Mesendoderm (in vitro differentiated cells): ENCODE results near the gene RNF121.

Source experiments
- DNase-seq: peaks from one replicate; pipeline ENCODE4 v3.0.0; 2013
- H2AK5ac ChIP-seq: 2 replicates; pipeline ENCODE4 v1.6.1; 2013; ENCODE audit warnings: low read length, inconsistent platforms
- H2BK120ac ChIP-seq: 2 replicates; pipeline ENCODE4 v1.6.1; 2013; ENCODE audit warnings: low read depth, mild to moderate bottlenecking, low read length, moderate library complexity, mixed read lengths
- H2BK15ac ChIP-seq: replicated peaks from 2 replicates; pipeline ENCODE4 v1.6.1; 2013; ENCODE audit warnings: low read depth, mild to moderate bottlenecking, moderate library complexity
- H2BK5ac ChIP-seq: 2 replicates; pipeline ENCODE4 v1.6.1; 2013; ENCODE audit warnings: low read length, inconsistent platforms
- H3K18ac ChIP-seq: 2 replicates; pipeline ENCODE4 v1.6.1; 2013; ENCODE audit warnings: mild to moderate bottlenecking, low read length, mixed read lengths
- H3K23ac ChIP-seq: one replicate; pipeline ENCODE4 v1.6.1; 2013; ENCODE audit warnings: low read length
- H3K27ac ChIP-seq: 2 replicates; pipeline ENCODE4 v1.5.1; 2013; ENCODE audit warnings: low read depth, mild to moderate bottlenecking, inconsistent platforms, low read length, moderate library complexity
- H3K27me3 ChIP-seq: 2 replicates; pipeline ENCODE4 v1.6.1; 2013; ENCODE audit warnings: low read length, control low read depth, mild to moderate bottlenecking, inconsistent platforms; ENCODE audit not compliant: insufficient read depth, poor library complexity
- H3K36me3 ChIP-seq: 2 replicates; pipeline ENCODE4 v1.6.1; 2013; ENCODE audit warnings: low read length, inconsistent platforms; ENCODE audit not compliant: control insufficient read depth, insufficient read depth
- H3K4ac ChIP-seq: one replicate; pipeline ENCODE4 v1.6.1; 2013; ENCODE audit warnings: low read depth, mild to moderate bottlenecking, low read length, moderate library complexity
- H3K4me1 ChIP-seq: 2 replicates; pipeline ENCODE4 v1.6.1; 2013; ENCODE audit warnings: low read depth, low read length, inconsistent platforms; ENCODE audit not compliant: control insufficient read depth
- H3K4me2 ChIP-seq: 2 replicates; pipeline ENCODE4 v1.6.1; 2013; ENCODE audit warnings: low read length
- H3K4me3 ChIP-seq: 2 replicates; pipeline ENCODE4 v1.5.1; 2013; ENCODE audit warnings: mild to moderate bottlenecking, low read length
- H3K56ac ChIP-seq: one replicate; pipeline ENCODE4 v1.6.1; 2013; ENCODE audit warnings: low read length
- H3K79me1 ChIP-seq: 2 replicates; pipeline ENCODE4 v1.6.1; 2013; ENCODE audit warnings: low read length, inconsistent platforms
- H3K79me2 ChIP-seq: 2 replicates; pipeline ENCODE4 v1.6.1; 2013; ENCODE audit warnings: mild to moderate bottlenecking, low read length; ENCODE audit not compliant: control insufficient read depth, insufficient read depth
- H3K9ac ChIP-seq: 2 replicates; pipeline ENCODE4 v1.6.1; 2013; ENCODE audit warnings: low read length, inconsistent platforms
- H4K5ac ChIP-seq: one replicate; pipeline ENCODE4 v1.6.1; 2013; ENCODE audit warnings: low read length
- H4K8ac ChIP-seq: one replicate; pipeline ENCODE4 v1.6.1; 2013; ENCODE audit warnings: low read depth, mild to moderate bottlenecking, control low read depth, low read length, moderate library complexity
- WGBS: extraction: QIAGEN DNeasy Blood & Tissue Kit; methylation state at CpG from one replicate; pipeline ENCODE4 v1.1.7; 2013; ENCODE audit warnings: low lambda C conversion rate, missing lambda C conversion rate; ENCODE audit not compliant: insufficient coverage; ENCODE audit errors: extremely low coverage; 5-methylcytosine and 5-hydroxymethylcytosine counted together

RNF121 gene

GRCh38 chr11:72013765-72014711, 85.2 kb downstream of the RNF121 start:
- Histone ChIP-seq H2BK15ac (no peak overlapping the region), H3K36me3 (peaks cover 37% of the 10 kb centered on the region), H4K5ac (no peak overlapping the region), H3K4me1 (no peaks in the 10 kb centered on the region), H2BK120ac (no peak overlapping the region), H2BK5ac (no peak overlapping the region), H3K18ac (no peak overlapping the region), H4K8ac (no peak overlapping the region), H3K79me1 (no peaks in the 10 kb centered on the region), H3K4me3 (no peak overlapping the region), H3K23ac (no peak overlapping the region), H3K9ac (no peak overlapping the region), H3K4ac (no peak overlapping the region), H3K27ac (no peak overlapping the region), H2AK5ac (no peak overlapping the region), H3K56ac (no peak overlapping the region), H3K27me3 (no peaks in the 10 kb centered on the region), H3K79me2 (no peaks in the 10 kb centered on the region), H3K4me2 (no peak overlapping the region)
- DNase-seq: no peak
- no CpG with 5 or more reads among the region's 38 CpGs for WGBS

GRCh38 chr11:72014761-72015320, 86.0 kb downstream of the RNF121 start:
- no peak overlapping the region for H3K9ac ChIP-seq
- H2BK5ac ChIP-seq: no peak overlapping the region
- H4K8ac ChIP-seq: no peak overlapping the region
- no peak overlapping the region for H3K56ac ChIP-seq
- H3K4ac ChIP-seq: no peak overlapping the region
- H4K5ac ChIP-seq: no peak overlapping the region
- no peak overlapping the region for H3K23ac ChIP-seq
- H3K4me1 ChIP-seq: no peaks in the 10 kb centered on the region
- no peak overlapping the region for H3K4me3 ChIP-seq
- H3K27me3 ChIP-seq: no peaks in the 10 kb centered on the region
- no peaks in the 10 kb centered on the region for H3K79me2 ChIP-seq
- H3K18ac ChIP-seq: no peak overlapping the region
- no peak overlapping the region for H3K27ac ChIP-seq
- no CpG with 5 or more reads among the region's 16 CpGs for WGBS
- H3K4me2 ChIP-seq: no peak overlapping the region
- no peak for DNase-seq
- no peak overlapping the region for H2BK120ac ChIP-seq
- H3K36me3 ChIP-seq: peaks cover 40% of the 10 kb centered on the region
- H2BK15ac ChIP-seq: no peak overlapping the region
- no peaks in the 10 kb centered on the region for H3K79me1 ChIP-seq
- H2AK5ac ChIP-seq: no peak overlapping the region

- Histone ChIP-seq H2BK15ac (no peak overlapping the region), H3K4me2 (no peak overlapping the region), H2AK5ac (no peak overlapping the region), H2BK120ac (no peak overlapping the region), H3K36me3 (peaks cover 42% of the 10 kb centered on the region), H4K5ac (no peak overlapping the region), H3K9ac (no peak overlapping the region), H3K79me1 (no peaks in the 10 kb centered on the region), H3K27me3 (no peaks in the 10 kb centered on the region), H3K27ac (no peak overlapping the region), H3K56ac (no peak overlapping the region), H2BK5ac (no peak overlapping the region), H3K4me3 (no peak overlapping the region), H3K79me2 (no peaks in the 10 kb centered on the region), H4K8ac (no peak overlapping the region), H3K23ac (no peak overlapping the region), H3K4ac (no peak overlapping the region), H3K4me1 (no peaks in the 10 kb centered on the region), H3K18ac (no peak overlapping the region)
- WGBS: no CpG with 5 or more reads among the region's 10 CpGs
- peak; percentile 59 for DNase-seq
These were observed 86.7 kb downstream of the RNF121 start for GRCh38 chr11:72015511-72016061.

GRCh38 chr11:72018171-72018570, 89.3 kb downstream of the RNF121 start:
- Histone ChIP-seq H4K8ac (no peak overlapping the region), H3K79me1 (no peaks in the 10 kb centered on the region), H3K56ac (no peak overlapping the region), H3K36me3 (peaks cover 40% of the 10 kb centered on the region), H3K4me2 (no peak overlapping the region), H3K4me1 (no peaks in the 10 kb centered on the region), H4K5ac (no peak overlapping the region), H3K4ac (no peak overlapping the region), H3K18ac (no peak overlapping the region), H3K79me2 (no peaks in the 10 kb centered on the region), H3K23ac (no peak overlapping the region), H2AK5ac (no peak overlapping the region), H2BK120ac (no peak overlapping the region), H3K27me3 (no peaks in the 10 kb centered on the region), H2BK5ac (no peak overlapping the region), H3K27ac (no peak overlapping the region), H3K9ac (no peak overlapping the region), H3K4me3 (no peak overlapping the region), H2BK15ac (no peak overlapping the region)
- no peak for DNase-seq
- WGBS: no CpG with 5 or more reads among the region's 9 CpGs

GRCh38 chr11:72023335-72023734, 94.5 kb downstream of the RNF121 start:
- Histone ChIP-seq H2BK120ac (no peak overlapping the region), H3K27ac (no peak overlapping the region), H3K79me2 (no peaks in the 10 kb centered on the region), H2BK5ac (no peak overlapping the region), H3K4ac (no peak overlapping the region), H3K36me3 (peaks cover 17% of the 10 kb centered on the region), H3K9ac (no peak overlapping the region), H3K4me3 (no peak overlapping the region), H3K23ac (no peak overlapping the region), H2BK15ac (no peak overlapping the region), H3K56ac (no peak overlapping the region), H3K79me1 (peaks cover 2% of the 10 kb centered on the region), H3K4me1 (no peaks in the 10 kb centered on the region), H4K5ac (no peak overlapping the region), H2AK5ac (no peak overlapping the region), H3K18ac (no peak overlapping the region), H3K4me2 (no peak overlapping the region), H4K8ac (no peak overlapping the region), H3K27me3 (no peaks in the 10 kb centered on the region)
- WGBS: no CpG with 5 or more reads among the region's 4 CpGs
- no peak for DNase-seq
